ENCODE data around the gene CKB. TPM values are rescaled to one million over a fixed set of nuclear protein-coding genes. Genes with fewer than 3 reads are reported as not detected.

Gene CKB
- total and polyA plus RNA-seq, 9 of the 15 experiments (the other 6 are each of a cell fraction or from before 2014, with no cell fraction given), result 23.9 to 692 (median 132) TPM

- TF ChIP-seq RERE (CRISPR knock-in tag; IDR thresholded peaks at IDR 0.05; ENCODE audit: borderline replicate concordance), result no peak
- no peak for TF ChIP-seq NR2C1 (IDR thresholded peaks at IDR 0.05)
- no peak for TF ChIP-seq NR2C1 (tag; IDR thresholded peaks at IDR 0.05)
- TF ChIP-seq ZNF76 (CRISPR knock-in tag; IDR thresholded peaks at IDR 0.05; ENCODE audit: borderline replicate concordance), result no peak
- TF ChIP-seq ZNF124 (CRISPR knock-in tag; IDR thresholded peaks at IDR 0.05), result no peak
- TF ChIP-seq BACH1 (tag; IDR thresholded peaks at IDR 0.05), result no peak
- no peak for TF ChIP-seq NFATC3 (IDR thresholded peaks at IDR 0.05)
- TF ChIP-seq PBX2 (CRISPR knock-in tag; IDR thresholded peaks at IDR 0.05; ENCODE audit: low read depth), result no peak
- TF ChIP-seq PBX2 (tag; conservative IDR thresholded peaks at IDR 0.05; ENCODE audit: low read depth), result no peak
- TF ChIP-seq TARDBP (IDR thresholded peaks at IDR 0.05), result peak; percentile 67; the same call in 1 of the 2 replicates
- TF ChIP-seq NCOA6 (IDR thresholded peaks at IDR 0.05), result peak; percentile 72
- TF ChIP-seq SRSF9 (IDR thresholded peaks at IDR 0.05; ENCODE audit: borderline replicate concordance, low read depth, low read length), result no peak
- TF ChIP-seq ZBTB9 (CRISPR knock-in tag; IDR thresholded peaks at IDR 0.05), result 0 out of 2 replicates have a peak, but pooled peaks have one; percentile 32
- no peak for TF ChIP-seq PHB (CRISPR knock-in tag; IDR thresholded peaks at IDR 0.05)
- no peak for TF ChIP-seq ZNF143 (CRISPR knock-in tag; IDR thresholded peaks at IDR 0.05)
- peak; percentile 26 for TF ChIP-seq NEUROD1 (IDR thresholded peaks at IDR 0.05; ENCODE audit: borderline replicate concordance, low read depth, low read length, partially characterized antibody)
- TF ChIP-seq IRF2 (CRISPR knock-in tag; IDR thresholded peaks at IDR 0.05), result no peak
- TF ChIP-seq RAD51 (IDR thresholded peaks at IDR 0.05; ENCODE audit: borderline replicate concordance, low read depth), result no peak
Measured at GRCh38 chr14:103520657-103521437, 1.8 kb downstream of the CKB start (continued).
